ENCODE measurements around the gene WSCD2.

Gene WSCD2

GRCh38 chr12:108128221-108129016 lies 669 bp upstream of the WSCD2 start:
- DNase-seq (ENCODE audit: low read depth): no peak

GRCh38 chr12:108131035-108131434 lies 1.9 kb downstream of the WSCD2 start:
- no peak for DNase-seq (ENCODE audit: low read depth)

- DNase-seq (ENCODE audit: low read depth): no peak
Observed at GRCh38 chr12:108131657-108132126, 2.6 kb downstream of the WSCD2 start.

GRCh38 chr12:108133482-108133881 lies 4.4 kb downstream of the WSCD2 start:
- no peak for DNase-seq (ENCODE audit: low read depth)

- DNase-seq (ENCODE audit: low read depth): no peak
Observed at GRCh38 chr12:108134744-108135143, 5.7 kb downstream of the WSCD2 start.

GRCh38 chr12:108135627-108136026 lies 6.5 kb downstream of the WSCD2 start:
- DNase-seq (ENCODE audit: low read depth): no peak

GRCh38 chr12:108136697-108137096 lies 7.6 kb downstream of the WSCD2 start:
- no peak for DNase-seq (ENCODE audit: low read depth)

GRCh38 chr12:108139454-108139853 lies 10.4 kb downstream of the WSCD2 start:
- DNase-seq (ENCODE audit: low read depth): no peak

- no peak for DNase-seq (ENCODE audit: low read depth)
Observed at GRCh38 chr12:108140501-108140900, 11.4 kb downstream of the WSCD2 start.

- DNase-seq (ENCODE audit: low read depth): no peak
Observed at GRCh38 chr12:108141600-108142130, 12.6 kb downstream of the WSCD2 start.

- no peak for DNase-seq (ENCODE audit: low read depth)
Observed at GRCh38 chr12:108143144-108143543, 14.1 kb downstream of the WSCD2 start.

GRCh38 chr12:108144080-108144479 lies 15.0 kb downstream of the WSCD2 start:
- no peak for DNase-seq (ENCODE audit: low read depth)

GRCh38 chr12:108145011-108145410 lies 15.9 kb downstream of the WSCD2 start:
- no peak for DNase-seq (ENCODE audit: low read depth)

- no peak for DNase-seq (ENCODE audit: low read depth)
Observed at GRCh38 chr12:108146035-108146893, 17.2 kb downstream of the WSCD2 start.

GRCh38 chr12:108147279-108147678 lies 18.2 kb downstream of the WSCD2 start:
- DNase-seq (ENCODE audit: low read depth): no peak

GRCh38 chr12:108148521-108149074 lies 19.5 kb downstream of the WSCD2 start:
- DNase-seq (ENCODE audit: low read depth): no peak

- no peak for DNase-seq (ENCODE audit: low read depth)
Observed at GRCh38 chr12:108150436-108150835, 21.3 kb downstream of the WSCD2 start.

- no peak for DNase-seq (ENCODE audit: low read depth)
Observed at GRCh38 chr12:108151533-108152169, 22.6 kb downstream of the WSCD2 start.

GRCh38 chr12:108152170-108152538 lies 23.1 kb downstream of the WSCD2 start:
- DNase-seq (ENCODE audit: low read depth): no peak

GRCh38 chr12:108156717-108157116 lies 27.6 kb downstream of the WSCD2 start:
- DNase-seq (ENCODE audit: low read depth): no peak

GRCh38 chr12:108157870-108158459 lies 28.9 kb downstream of the WSCD2 start:
- no peak for DNase-seq (ENCODE audit: low read depth)

GRCh38 chr12:108162207-108162606 lies 33.1 kb downstream of the WSCD2 start:
- DNase-seq (ENCODE audit: low read depth): no peak

Data from T follicular helper cell (primary cell).